HG02678 (cell line): ENCODE results near the gene CPNE4.
A peak's percentile ranks its signal among the peaks of the same experiment; 100 is the strongest.
"Not testable (repeated sequence)": the region's sequence is repeated elsewhere in the genome, so short reads cannot be mapped to it uniquely, and the experiment has no call there.

Experiments
- ATAC-seq: cut with Tn5 transposase; IDR thresholded peaks from one replicate; pipeline ENCODE4 v1.9.1; 2021; ENCODE audit warnings: mild to moderate bottlenecking, moderate library complexity; ENCODE audit not compliant: unreplicated experiment

CPNE4 gene

DNA sequence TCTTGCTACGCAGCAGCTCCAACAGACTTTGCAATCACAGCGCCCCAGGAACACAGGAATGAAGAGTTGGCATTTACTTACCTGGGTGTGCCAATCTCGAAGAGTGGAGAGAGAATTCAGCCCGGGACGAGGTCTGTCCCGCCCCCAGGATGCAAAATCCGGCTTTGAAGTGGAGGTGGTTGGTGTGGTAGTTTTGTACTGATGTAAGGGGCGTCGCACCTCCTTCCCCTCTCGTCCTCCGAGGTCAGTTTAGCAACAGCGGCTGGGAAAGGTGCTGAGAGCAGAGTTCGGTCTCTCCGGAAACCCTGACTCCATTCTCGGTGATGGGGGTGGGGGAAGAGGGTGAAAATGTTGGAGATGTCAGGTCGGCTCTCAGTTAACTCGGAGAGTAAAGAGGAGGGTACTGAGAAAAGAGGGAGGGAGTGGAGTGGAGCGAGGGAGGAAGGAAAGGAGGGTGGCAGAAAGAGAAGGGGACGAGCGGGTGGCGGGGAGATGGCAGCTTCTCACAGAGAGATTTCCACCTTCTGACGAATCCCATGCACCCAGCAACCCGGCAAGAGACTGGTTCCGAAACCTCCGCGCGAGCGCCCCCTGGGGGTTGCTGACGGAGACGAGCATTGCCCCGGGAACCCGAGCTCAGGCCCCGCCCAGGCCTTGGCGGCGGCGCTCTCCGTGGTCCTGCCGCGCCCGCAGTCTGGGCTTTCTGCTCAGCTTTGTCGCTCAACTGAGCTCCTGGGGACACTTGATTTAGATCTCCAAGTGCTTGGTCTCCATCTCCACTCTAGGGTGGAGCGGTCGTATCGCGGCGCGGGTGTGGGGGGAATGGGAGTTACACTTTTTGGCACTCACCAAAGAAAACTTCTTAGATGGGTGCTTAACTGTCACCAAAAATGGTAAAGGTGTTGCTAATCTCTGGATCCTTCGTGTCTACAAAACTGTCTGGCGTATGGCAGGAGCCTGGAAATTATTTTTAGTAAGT lies at the start of gene CPNE4:
CPNE4 (minus strand) TSS at position 529 of the 979 bp plus-strand sequence.
- peak; percentile 83 for ATAC-seq

DNA sequence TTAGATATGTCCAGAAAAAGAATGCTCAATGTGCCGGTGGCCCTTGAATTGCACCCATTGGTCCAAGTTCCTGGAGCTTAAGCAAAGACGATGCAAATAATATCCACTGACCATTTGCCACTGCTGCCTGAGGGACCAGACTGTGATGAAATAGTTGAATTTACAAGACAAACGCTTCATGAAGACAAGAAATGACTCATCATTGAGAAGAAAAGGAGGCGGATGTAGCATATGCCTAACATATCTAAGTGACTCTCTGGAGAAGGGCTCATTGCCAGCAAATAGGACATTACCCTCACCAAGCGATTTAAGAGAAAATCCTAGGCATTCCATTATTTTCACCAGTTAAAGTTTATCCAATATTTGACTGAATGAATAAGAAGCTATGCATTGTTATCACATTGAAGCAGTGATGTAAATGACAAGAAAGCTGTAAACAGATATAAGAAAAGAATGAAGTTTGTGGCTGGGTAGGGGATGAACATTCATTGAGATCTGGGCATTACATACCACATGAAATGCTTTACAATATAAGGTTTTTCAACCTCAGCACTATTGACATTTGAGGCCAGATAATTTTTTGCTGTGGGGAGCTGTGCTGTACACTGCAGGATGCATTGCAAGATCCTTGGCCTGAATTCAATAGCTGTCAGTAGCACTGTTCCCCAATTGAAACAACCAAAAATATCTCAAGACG lies 48.9 kb upstream of the CPNE4 start:
- ATAC-seq: no peak

DNA sequence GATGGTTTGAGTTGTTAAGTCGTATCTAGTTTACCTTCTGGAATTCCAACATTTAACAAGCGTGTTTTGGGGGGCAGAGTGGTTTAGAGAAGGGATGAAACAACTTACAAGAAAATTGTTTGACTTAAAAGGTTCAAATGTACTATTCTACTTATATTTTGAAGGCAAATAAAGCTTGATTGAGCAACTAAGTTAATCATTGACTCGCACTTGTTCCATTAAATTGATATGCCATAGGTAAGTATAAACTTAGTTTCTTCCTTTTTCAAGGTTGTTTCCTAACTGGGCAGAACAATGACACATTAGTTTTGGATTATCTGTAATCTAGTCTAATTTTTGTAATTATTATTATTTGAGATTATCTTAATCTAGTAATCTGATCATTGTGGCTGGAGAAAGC lies 48.3 kb upstream of the CPNE4 start:
- no peak for ATAC-seq

DNA sequence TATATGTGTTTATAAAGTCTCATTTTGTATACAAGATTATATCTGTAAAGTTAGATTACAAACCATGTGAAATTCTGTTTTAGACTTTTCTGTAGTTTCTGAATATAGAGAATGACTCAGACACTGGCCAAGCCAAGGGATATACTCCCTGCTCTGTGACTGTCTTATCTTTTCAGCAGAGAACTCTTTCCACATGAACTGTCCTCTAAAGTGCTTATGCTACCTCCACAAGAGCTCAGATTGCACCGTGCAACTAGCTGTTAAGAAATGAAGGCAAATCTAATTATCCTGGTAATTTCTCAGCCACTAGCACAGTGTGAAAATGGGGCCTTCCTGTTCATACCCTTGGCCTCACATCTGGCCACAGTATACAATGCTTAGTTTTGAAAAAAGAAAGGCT lies 44.3 kb upstream of the CPNE4 start:
- no peak for ATAC-seq

DNA sequence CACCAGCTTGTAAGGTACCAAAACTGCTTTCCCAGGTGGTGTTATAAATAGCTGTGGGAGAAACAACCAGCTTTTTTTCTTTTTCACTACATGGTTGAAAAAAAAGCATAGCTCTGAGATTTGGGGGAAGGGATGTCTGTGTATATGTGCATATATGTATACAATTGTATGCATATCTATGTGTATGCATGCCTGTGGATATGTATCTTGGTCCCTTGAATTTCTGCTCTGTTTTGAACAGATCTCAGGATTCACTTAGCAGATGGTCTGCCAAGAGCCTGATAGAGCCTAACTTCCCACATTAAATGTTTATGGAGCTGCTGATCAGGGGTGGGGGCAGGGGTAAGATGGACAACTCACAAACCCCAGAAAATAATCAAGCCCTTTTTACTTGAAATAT lies 39.0 kb upstream of the CPNE4 start:
- ATAC-seq: no peak

DNA sequence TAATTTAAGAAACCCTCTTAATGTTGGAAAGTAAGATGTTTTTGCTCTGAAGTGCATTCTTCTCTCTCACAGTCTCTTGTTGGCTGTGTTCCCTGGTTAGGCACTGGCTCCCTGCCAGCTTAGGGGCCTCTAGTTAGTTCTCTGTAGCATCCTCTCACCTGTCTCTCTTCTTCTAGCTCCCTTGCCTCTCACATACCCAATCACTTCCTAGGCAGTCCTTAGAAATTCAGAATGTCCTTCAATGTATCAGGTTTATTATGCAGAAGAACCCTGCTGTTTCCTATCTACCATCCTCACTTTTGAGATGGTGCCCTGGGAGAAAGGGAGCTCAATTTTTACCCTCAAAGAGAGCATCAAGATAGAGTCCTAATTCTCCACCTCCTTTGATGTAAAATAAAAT lies 36.2 kb upstream of the CPNE4 start:
- no peak for ATAC-seq

DNA sequence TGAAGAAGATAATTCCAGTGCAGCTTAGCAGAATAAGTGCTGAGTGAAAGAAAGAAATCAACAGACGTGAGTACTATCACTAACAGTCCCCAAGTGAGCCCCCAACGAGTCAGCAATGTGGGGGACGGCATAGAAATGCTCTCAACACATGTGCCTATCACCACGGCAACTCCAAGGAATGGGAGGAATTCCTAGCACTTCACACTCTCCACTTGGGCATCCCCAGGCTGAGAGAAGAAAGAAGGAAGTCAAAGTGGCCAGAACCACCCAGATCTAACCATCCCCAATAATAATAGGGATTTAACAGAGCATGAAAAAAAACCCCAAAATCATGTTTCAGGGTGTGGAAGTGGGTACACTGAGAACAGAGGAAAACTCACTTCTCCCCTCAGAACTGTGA lies 29.3 kb upstream of the CPNE4 start:
- ATAC-seq: no peak

DNA sequence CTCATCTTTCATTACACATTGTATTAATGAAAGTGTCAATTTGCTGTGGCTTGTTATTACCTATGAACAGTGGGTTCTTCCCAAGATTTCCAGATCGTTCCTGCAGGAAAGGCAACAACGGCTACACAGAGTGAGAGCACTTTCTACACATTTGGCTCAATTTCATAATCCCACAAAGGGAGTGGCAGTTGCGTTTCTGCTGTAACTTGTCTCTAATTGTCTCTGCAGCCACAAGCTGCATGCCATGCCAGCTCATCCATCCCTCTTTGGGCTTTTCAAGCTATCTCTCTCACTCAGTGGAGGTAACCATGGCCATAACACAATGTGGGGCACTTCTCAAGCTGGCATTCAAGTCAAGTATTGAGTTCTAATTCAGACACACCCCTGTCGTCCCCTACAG lies 27.7 kb upstream of the CPNE4 start:
- ATAC-seq: no peak

DNA sequence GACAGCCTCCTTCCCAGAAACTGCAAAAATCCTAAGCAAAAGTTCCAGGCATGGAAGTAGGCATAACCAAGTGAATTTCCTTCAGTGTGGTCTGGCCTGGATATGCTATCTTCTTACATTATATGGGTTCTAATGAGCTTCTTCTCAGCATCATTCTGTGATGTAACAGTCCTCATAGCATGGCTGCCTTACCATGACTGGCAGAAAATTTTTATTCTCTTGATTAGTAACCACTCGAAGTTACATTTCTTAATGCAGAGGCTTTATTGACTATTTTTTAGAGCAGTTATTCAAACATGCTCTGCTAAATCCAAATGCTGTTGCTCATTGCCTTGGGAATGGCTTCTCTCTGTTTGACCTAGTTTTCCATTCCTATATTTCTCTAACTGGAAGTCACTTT lies 21.1 kb upstream of the CPNE4 start:
- no peak for ATAC-seq

DNA sequence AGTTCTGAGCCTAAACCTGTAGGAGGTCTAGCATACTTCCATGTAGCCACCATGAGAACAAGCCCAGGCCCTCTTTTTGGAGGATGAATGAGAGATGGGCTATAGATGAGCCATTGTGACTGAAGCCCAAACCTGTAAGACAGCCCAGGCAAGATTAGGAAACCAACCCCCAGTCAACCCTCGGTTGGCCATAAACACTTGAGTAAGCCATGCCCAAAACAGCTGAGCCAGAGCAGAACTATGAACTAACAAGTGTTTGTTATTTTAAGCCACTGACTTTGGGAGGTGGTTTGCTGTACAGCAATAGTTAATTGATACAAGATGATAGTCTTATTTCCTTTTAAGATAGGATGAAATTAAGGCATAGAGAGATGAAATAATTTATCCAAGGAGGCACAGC lies 12.4 kb upstream of the CPNE4 start:
- ATAC-seq: no peak

DNA sequence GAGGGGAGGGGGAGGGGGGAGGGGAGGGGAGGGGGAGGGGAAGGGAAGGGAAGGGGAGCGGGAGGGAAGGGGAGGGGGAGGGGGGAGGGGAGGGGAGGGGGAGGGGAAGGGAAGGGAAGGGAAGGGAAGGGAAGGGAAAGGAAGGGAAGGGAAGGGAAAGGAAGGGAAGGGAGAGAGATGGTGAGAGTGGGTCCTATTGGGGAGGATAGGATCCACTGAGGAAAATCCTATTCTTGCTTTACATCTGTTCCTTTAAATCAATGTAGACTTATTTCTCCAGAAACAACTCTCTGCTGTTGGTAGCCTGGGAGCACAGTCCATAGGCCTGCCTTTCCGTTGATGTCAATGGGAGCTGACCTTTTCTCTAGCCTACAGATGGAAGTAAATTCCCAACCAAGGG lies 10.1 kb upstream of the CPNE4 start:
- ATAC-seq: not testable (repeated sequence)

DNA sequence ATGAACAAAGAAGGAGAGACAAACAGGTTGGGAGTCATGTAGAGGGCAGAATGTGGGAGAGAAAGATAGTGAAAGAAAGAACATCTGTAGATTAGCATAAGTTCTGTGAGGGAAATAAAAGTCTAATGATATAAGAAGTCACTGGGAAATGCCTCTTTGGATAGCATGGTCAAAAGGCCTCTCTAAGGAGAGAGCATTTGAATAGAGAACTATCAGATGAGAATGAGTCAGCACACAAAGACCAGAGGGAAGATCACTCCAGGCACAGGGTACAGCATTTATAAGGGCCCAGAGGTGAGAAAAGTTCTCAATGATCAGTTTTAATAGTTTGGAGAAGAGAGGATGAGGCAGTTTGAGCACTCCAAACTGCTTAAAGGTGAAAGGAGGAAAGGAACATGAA lies 7.9 kb upstream of the CPNE4 start:
- no peak for ATAC-seq

DNA sequence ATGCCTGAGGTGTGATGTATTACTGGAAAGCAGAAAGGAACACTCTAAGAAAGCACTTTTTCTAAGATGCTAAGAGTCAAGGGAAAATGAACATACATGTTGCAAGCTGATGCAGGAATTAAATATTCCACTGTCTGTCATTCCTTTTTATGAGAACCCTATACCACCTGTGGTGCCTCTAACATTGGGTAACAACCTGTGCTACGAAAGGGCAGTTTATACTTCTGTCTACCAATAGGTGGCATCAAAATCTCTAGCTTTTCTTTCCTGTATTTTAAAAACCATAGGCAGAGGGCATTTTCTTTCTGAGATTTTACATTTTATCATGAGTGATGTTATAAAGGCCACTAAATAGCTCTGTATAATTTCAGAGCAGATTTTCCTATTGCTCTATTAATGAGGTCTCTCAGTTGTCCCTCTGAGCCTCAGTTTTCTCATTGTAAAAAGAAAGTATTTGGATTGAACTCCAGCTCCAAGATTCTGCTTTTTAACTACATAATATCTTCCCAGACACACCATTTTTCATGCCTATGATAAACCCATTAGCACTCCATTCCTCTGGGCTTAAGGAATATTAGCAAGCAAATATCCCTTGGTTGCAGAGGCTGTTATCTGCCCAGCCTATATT lies 3.5 kb upstream of the CPNE4 start:
- no peak for ATAC-seq

DNA sequence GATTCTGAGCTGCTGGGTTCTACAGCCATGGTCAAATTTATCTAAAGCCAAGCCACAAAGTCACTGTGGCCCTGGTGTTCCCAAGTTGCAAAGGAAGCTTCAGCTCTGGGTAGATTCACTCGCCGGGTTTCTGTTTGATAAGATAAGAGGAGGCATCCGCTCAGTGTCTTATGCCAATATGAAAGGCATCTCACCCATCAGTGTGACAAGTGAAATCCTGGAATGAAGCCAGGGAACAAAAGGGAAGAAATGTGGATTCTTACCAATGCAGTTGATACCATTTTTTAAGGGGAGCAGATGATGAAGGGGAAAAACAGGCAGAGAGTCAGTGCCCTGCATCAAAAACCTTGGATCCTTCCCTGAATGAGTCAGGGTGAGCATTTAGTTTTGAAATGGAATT lies 2.8 kb upstream of the CPNE4 start:
- no peak for ATAC-seq

DNA sequence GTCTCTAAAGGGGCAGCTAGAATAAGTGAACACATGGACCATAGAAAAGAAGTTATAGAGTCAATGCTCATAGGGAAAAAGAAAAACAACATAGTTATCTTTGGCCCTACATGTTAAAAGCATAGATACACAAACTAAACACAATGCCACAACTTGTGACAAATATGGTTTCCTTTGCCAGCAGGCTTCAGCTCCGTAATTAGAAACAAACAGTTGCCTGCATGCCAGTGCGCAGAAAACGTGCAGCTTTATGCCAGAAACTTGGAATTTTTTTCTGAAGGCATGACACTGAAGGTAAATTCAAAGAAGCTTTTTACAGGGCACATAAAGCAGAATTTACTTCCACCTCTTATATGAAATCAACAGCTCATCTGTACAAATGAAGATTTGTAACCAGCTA lies 2.2 kb upstream of the CPNE4 start:
- no peak for ATAC-seq

DNA sequence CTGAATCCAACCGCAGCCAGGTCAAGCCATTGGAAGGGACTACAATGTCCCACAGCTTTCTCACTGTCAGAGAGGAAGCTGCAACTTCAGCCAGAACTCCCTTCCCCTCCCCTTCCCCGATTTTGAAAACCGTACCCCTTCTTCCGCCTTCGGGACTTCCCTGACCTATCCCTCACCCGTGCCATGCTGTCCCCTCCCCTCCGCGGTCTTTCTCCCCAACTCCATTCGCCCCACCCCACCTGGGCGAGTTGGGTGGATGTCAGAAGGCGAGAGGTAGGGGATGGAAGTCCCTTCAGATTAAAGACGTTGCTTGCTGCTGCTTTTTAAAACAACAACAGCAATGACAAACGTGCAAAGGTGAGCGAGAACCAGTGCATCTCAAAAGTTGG lies 723 bp downstream of the CPNE4 start:
- no peak for ATAC-seq

DNA sequence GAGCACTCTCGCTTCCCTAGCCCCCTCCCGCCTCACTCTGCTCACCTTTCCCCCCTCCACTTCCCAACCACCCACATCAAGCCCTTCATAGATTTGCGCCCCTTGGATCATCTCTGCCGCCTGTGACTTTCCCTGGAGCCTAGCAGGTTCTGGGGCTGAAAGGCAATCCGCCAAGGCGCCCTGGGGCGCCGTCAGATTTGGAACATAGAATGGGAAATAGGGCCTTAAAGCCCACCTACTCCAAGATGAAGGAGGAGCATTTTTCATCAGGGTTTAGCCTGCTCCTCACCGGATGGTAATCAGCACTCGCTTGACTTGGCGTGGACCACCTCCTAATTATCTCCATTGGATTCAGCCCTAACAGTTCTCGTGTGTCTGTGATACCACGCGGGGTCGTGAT lies 1.3 kb downstream of the CPNE4 start:
- no peak for ATAC-seq

DNA sequence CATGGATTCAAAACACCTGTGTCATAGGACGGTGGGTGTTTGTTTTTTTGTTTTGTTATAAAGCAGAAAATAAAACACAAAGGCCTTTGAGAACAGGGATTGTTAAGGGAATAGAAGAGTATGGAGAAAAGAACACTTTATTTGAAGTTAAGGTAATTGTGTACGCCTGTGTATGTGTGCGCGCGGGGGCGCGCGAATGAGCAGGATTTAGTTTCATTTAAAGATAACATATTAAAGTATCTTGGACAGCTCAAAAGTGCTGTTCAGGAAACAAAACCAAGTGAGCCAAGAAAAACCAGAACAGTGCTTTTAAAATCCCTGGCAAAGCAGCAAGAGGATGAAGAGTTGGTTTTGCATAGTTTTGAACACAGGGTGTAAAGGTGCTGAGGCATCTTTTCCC lies 1.9 kb downstream of the CPNE4 start:
- ATAC-seq: no peak

DNA sequence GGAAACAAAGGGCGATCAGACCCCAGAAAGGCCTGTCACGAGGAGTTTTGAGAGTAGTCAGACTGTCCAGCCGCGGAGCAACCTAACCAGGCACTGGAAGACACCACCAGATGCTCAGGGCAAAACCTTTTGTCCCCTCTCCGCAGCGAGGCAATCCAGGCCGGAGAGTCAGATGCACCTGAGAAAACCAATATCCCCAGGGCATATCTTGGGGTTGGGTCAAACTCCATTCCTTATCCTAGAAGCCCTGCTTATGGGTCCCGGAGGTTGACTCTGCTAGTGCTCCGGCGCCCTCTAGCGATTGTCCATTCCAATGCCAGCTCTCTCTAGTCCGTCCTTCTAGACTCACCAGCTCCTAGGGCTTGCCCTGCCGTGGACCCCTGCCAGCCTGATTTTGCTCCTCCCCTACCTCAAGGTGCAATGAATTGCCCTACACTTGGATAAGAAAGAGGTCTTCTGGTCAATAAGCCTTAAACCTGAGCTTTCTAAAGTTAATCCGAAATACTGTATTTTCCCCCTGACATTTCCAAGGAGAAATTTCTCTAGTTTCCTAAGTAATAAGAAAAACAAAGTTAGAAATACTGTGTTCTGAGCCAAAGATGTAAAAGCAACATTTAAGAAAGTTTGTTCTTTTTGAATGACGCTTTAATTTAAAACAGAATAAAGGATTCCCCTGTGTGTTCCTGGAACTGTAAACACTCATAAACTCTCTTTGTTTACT lies 5.5 kb downstream of the CPNE4 start:
- peak; percentile 87 for ATAC-seq

DNA sequence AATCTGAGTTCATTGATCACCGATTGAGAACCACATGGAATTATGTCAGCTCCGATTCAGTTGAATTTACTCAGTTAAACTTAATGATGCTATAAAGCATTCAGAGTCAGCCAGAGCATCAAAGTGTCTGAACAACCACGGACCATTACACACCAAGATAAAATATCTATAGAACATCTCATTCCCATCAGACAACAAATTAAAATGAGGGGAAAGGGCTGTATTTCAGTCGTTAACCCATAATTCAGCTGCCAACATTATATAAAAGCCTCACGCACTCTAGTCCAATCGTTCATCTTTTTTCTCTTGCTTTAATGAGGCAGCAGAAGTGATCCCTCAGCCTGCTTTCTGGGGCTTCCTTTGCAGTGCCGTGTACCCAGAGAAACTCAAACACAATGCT lies 11.9 kb downstream of the CPNE4 start:
- no peak for ATAC-seq

DNA sequence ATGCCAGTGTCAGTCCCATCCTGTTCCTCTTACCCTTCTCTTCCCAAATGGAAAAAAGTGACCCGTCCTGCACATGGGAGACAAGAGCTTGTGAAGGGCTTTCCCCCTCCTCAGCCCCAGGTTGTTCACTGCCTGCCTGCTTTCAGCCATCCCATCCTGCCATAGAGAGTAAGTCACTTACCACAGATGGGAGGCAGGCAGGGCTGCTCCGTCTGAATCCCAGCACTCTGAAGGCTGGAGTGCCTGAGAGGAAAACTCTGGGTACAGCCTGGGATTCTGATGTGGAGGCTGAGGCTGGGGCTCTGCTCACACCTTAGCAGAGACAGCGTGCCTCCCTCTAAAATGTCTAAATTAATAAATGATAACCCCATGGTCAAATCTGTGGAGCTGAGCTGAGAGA lies 14.8 kb downstream of the CPNE4 start:
- ATAC-seq: no peak
